Omental fat pad (tissue), 4 donors: ENCODE results near the gene MAB21L2. TPM values are rescaled to one million over a fixed set of nuclear protein-coding genes. Genes with fewer than 3 reads are reported as not detected.

Experiments
- ATAC-seq: fragments of 150-250 bp; one replicate; pipeline ENCODE4 v1.9.1; 2016; ENCODE audit warnings: mild to moderate bottlenecking, moderate library complexity; ENCODE audit not compliant: low FRiP score
- DNase-seq: peaks from one replicate; pipeline ENCODE4 v3.0.0-alpha.2; 2019; ENCODE audit warnings: low spot score
- total RNA-seq, 4 donors: library from RNA; depleted of rRNA; stranded (reverse); fragments of >200 nt; gene quantifications; one replicate each; pipeline ENCODE4 v1.1.0, GENCODE V29; 2016
- TF ChIP-seq, protein P1 (sequence below), 3 donors: fragments of 450-650 bp; IDR thresholded peaks; one replicate each; pipeline ENCODE4 v1.5.1; 2016 to 2017; ENCODE audit warnings: antibody characterized with exemption in 3 of 3, mild to moderate bottlenecking in 3 of 3, moderate library complexity in 2 of 3

The MAB21L2 gene
- total RNA-seq, 4 donors from 2014 or later: 3.4 to 25.1 TPM; not detected in 2

DNA sequence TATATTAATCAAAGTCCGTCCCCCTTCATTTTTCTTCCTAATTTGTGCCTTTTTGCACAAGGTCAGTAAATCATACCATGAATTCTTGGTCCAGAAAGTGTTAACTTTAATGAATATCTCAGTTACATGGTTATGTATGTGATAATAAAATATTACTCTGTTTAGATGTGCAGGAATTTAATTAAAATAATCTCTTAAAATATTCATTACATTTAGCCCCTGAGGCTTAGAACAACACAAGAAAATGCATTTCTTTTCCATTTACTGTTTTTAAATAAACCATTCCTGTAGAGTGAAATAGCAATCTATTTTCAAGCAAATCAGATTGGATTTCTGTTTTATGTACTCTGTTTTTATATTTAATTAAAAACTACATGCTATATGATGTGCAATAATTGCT lies 17.6 kb downstream of the MAB21L2 start:
- no peak for ATAC-seq
- no peak for DNase-seq
- TF ChIP-seq, protein P1, sequence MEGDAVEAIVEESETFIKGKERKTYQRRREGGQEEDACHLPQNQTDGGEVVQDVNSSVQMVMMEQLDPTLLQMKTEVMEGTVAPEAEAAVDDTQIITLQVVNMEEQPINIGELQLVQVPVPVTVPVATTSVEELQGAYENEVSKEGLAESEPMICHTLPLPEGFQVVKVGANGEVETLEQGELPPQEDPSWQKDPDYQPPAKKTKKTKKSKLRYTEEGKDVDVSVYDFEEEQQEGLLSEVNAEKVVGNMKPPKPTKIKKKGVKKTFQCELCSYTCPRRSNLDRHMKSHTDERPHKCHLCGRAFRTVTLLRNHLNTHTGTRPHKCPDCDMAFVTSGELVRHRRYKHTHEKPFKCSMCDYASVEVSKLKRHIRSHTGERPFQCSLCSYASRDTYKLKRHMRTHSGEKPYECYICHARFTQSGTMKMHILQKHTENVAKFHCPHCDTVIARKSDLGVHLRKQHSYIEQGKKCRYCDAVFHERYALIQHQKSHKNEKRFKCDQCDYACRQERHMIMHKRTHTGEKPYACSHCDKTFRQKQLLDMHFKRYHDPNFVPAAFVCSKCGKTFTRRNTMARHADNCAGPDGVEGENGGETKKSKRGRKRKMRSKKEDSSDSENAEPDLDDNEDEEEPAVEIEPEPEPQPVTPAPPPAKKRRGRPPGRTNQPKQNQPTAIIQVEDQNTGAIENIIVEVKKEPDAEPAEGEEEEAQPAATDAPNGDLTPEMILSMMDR (IDR thresholded peaks at IDR 0.05): no peak

DNA sequence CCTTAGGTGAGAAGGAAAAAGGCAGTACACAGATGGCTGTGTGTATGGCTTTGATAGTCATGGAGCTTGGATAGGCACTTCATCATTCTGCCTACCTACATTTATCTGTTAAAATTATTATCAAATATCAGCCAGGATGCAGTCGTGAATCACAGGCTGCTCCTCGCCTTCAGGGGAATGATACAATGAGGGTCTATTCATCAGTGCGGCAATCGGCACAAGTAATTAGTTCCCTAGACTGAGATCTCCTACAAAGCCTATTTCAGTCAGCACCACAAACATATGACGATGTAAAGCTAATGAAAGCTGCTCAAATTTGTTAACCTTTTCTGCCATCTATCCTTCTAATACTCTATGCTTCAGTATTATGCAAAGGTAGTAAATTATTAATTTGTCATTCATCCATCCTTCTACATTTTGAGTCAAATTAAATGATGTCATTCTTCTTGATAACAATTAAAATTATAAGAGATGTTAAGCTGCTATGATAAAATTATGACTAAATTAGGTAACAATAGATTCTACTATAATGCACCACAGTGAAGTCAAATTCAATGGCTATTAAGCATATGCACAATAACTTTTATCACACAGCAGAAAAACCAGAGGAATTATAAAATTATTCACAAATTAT lies 19.0 kb downstream of the MAB21L2 start:
- ATAC-seq (no peak), DNase-seq (no peak)
- TF ChIP-seq, protein P1 (IDR thresholded peaks at IDR 0.05): no peak

DNA sequence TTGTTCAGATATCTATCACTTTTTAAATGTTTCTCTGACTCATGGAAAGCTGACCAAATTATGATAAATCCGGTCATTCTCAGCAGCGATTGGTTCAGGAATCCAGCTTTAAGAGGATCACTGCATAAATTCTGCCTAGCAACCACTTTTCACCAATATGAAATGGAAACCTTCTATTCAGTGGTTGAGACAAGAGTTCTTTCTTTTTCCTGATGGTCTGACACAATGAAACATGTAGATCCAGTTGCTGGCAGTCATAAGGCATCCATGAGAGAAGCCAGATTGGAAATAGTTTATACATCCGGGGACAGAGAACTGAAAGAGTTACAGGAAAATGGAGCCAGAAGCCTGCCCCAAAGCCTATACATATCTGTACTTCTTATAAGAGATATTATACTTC lies 27.2 kb downstream of the MAB21L2 start:
- ATAC-seq: no peak
- TF ChIP-seq, protein P1 (IDR thresholded peaks at IDR 0.05): no peak

GRCh38 chr4:150619042-150619441 lies 37.1 kb downstream of the MAB21L2 start:
- no peak for DNase-seq
- ATAC-seq: no peak
- TF ChIP-seq, protein P1 (IDR thresholded peaks at IDR 0.05): no peak

More for the DNA sequence above, 27.2 kb downstream of the MAB21L2 start:
- no peak for DNase-seq

- TF ChIP-seq, protein P1 (IDR thresholded peaks at IDR 0.05): no peak
- ATAC-seq (no peak), DNase-seq (no peak)
These were observed 42.1 kb downstream of the MAB21L2 start for GRCh38 chr4:150624055-150624454.

DNA sequence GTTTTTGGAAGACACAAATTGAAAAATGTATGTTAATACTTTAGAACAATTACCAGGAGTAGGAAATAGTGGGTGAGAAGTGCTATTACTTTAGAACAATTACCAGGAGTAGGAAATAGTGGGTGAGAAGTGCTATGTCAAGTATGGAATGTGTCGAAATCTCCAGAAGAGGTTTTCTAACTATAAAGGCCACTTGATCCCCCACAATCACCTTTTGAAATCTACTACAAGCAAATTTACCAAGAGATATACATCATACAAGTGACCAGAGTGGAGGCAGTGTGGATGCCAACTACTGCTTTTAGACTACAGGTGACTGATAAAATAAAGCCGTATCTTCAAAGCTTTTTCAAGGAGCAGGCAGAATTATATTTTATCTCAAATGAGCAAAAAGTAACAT lies 43.1 kb downstream of the MAB21L2 start:
- ATAC-seq: no peak
- TF ChIP-seq, protein P1 (IDR thresholded peaks at IDR 0.05): no peak
- no peak for DNase-seq

DNA sequence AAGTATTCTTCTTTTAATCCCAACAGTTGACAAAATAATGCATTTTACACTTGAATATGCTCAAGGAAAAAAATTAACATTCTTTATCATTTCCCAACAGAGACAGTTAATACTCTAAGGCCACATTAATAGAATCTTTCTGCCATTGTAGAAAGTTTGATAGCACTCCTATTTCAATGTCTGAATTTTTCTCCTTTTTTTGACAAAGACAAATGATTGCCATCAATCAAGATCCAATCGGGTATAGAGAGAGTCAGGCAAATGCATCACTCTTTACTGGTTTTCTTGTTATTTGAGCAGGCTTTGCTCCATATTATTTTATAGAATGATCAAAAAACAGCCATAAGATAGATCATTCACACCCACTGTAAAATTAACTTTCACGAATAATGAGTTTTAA lies 46.1 kb downstream of the MAB21L2 start:
- no peak for ATAC-seq
- no peak for DNase-seq
- TF ChIP-seq, protein P1 (IDR thresholded peaks at IDR 0.05): no peak
